ENCODE data around the gene FERMT2. TPM values are rescaled to one million over a fixed set of nuclear protein-coding genes. Genes with fewer than 3 reads are reported as not detected.

FERMT2 gene
- total and polyA plus RNA-seq, 4 donors: 23.9 to 51.3 (median 40.4) TPM

- Histone ChIP-seq H3K4me1 (ENCODE audit: control insufficient read depth in 4 of 4, insufficient read depth in 4 of 4, low read length in 3 of 4) (peaks cover 0 to 13% (median 5%) of the 10 kb centered on the region in 4 donors), H3K27me3 (ENCODE audit: control insufficient read depth in 4 of 4, insufficient read depth in 4 of 4, low read length in 3 of 4) (no peaks in the 10 kb centered on the region), H3K4me3 (ENCODE audit: low read depth in 1 of 3, low read length in 3 of 3) (no peak overlapping the region), H3K9ac (ENCODE audit: low read depth in 1 of 2, low read length in 2 of 2) (no peak overlapping the region), H3K36me3 (ENCODE audit: control insufficient read depth in 4 of 4, insufficient read depth in 3 of 4, low read depth in 1 of 4, low read length in 3 of 4) (no peaks in the 10 kb centered on the region), H3K27ac (ENCODE audit: low read depth in 1 of 2, low read length in 2 of 2) (peak overlapping the region; percentile 29 to 38), H3K9me3 (ENCODE audit: control insufficient read depth in 4 of 4, low read length in 3 of 4) (no peaks in the 10 kb centered on the region)
- 30% methylated on average over 6 of the region's 6 CpGs for WGBS
- TF ChIP-seq RAD21 (IDR thresholded peaks at IDR 0.05) (no peak), ZBTB33 (IDR thresholded peaks at IDR 0.05) (no peak), REST (IDR thresholded peaks at IDR 0.05) (no peak), FOXA1 (IDR thresholded peaks at IDR 0.05) (no peak), FOXA2 (IDR thresholded peaks at IDR 0.05) (no peak), NR2F2 (IDR thresholded peaks at IDR 0.05) (no peak), SP1 (IDR thresholded peaks at IDR 0.05) (no peak), MAX (IDR thresholded peaks at IDR 0.05) (no peak), RXRA (IDR thresholded peaks at IDR 0.05) (no peak), HNF4A (conservative IDR thresholded peaks at IDR 0.05) (no peak), YY1 (IDR thresholded peaks at IDR 0.05) (no peak), CTCF (IDR thresholded peaks at IDR 0.05; ENCODE audit: low read depth, low read length, missing input control) (no peak), GABPA (IDR thresholded peaks at IDR 0.05 in 1 of 2, conservative IDR thresholded peaks at IDR 0.05 in 1 of 2) (no peak), EGR1 (IDR thresholded peaks at IDR 0.05; ENCODE audit: low read depth in 2 of 2) (no peak), TAF1 (conservative IDR thresholded peaks at IDR 0.05) (no peak), HNF4G (IDR thresholded peaks at IDR 0.05) (no peak), JUND (IDR thresholded peaks at IDR 0.05) (no peak), ATF3 (IDR thresholded peaks at IDR 0.05) (no peak)
- DNase-seq (ENCODE audit: low spot score): no peak
These were observed 106.4 kb downstream of the FERMT2 start for GRCh38 chr14:52844262-52845060.
